Measurements from ENCODE around the gene RPS23. TPM values are rescaled to one million over a fixed set of nuclear protein-coding genes. Genes with fewer than 3 reads are reported as not detected.
"Not testable (repeated sequence)": the region's sequence is repeated elsewhere in the genome, so short reads cannot be mapped to it uniquely, and the experiment has no call there.

RPS23 gene
- total and polyA plus RNA-seq, 8 donors, result 1,279 to 4,002 (median 3,342) TPM

DNA sequence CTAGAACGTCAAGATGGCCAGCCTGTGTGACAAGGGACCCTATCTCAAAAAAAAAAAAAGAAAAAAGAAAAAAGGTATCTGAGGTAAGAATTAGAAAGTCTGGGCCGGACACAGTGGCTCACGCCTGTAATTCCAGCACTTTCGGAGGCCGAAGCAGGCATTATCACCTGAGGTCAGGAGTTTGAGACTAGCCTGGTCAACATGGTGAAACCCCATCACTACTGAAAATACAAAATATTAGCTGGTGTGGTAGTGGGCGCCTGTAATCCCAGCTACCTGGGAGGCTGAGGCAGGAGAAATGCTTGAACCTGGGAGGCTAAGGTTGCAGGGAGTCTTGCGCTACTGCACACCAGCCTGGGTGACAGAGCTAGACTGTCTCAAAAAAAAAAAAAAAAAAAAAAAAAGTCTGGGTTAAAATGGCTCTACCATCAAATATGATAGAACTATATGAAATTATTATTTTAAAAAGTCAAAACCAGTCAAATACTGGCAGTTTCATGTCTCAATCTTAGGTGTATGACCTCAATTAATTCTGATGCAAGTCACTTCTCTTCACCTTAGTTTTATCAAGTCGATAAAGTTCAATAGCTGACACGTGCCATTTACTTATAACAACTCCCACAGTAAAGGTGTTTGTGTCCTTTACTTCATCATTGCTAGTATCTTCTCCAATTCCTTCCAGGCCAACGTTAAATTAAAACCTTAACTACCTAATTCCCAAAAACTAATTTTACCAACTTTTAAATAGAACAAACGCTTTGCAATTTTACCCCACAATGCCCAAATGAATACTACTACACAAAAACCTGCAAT, 1.1 kb downstream of the RPS23 start:
- Histone ChIP-seq H3K4me3 (peak overlapping the region; percentile 91 to 93), H3K27me3 (no peaks in the 10 kb centered on the region), H3K36me3 (peaks cover 0 to 44% of the 10 kb centered on the region in 2 donors), H3K27ac (no peak overlapping the region), H3K4me1 (peaks cover 5 to 21% of the 10 kb centered on the region in 2 donors), H3K9me3 (no peaks in the 10 kb centered on the region)
- intact Hi-C loops (cut with DNase I), result no loop called here
- DNase-seq (no peak), ATAC-seq (no peak)
- TF ChIP-seq, protein P1, sequence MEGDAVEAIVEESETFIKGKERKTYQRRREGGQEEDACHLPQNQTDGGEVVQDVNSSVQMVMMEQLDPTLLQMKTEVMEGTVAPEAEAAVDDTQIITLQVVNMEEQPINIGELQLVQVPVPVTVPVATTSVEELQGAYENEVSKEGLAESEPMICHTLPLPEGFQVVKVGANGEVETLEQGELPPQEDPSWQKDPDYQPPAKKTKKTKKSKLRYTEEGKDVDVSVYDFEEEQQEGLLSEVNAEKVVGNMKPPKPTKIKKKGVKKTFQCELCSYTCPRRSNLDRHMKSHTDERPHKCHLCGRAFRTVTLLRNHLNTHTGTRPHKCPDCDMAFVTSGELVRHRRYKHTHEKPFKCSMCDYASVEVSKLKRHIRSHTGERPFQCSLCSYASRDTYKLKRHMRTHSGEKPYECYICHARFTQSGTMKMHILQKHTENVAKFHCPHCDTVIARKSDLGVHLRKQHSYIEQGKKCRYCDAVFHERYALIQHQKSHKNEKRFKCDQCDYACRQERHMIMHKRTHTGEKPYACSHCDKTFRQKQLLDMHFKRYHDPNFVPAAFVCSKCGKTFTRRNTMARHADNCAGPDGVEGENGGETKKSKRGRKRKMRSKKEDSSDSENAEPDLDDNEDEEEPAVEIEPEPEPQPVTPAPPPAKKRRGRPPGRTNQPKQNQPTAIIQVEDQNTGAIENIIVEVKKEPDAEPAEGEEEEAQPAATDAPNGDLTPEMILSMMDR (IDR thresholded peaks at IDR 0.05), result no peak

DNA sequence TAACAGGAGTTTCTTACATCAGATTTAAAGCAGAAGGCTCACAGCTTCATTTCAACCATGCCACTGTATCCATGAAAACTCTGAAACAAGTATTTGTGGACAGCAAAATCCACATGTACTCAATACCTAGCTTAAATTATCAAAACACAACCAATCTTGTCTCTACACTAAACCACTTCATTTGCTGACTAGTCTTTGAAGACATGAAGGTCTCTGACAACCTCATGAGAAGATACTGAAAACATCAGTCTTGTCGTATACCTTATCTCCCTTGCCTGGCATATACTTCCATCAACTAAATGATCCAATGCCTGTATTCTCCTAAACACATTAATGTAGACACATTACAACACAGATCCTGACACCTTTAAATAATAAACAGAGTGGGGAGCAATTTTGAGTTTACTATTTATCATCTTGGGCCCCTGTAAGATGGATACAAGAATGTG, 2.9 kb downstream of the RPS23 start:
- Histone ChIP-seq H3K4me1 (peaks cover 5 to 21% of the 10 kb centered on the region in 2 donors), H3K27ac (no peak overlapping the region), H3K27me3 (no peaks in the 10 kb centered on the region), H3K36me3 (peaks cover 0 to 44% of the 10 kb centered on the region in 2 donors), H3K4me3 (no peak overlapping the region), H3K9me3 (no peaks in the 10 kb centered on the region)
- no peak for ATAC-seq
- intact Hi-C loops (cut with DNase I), result no loop called here
- TF ChIP-seq, protein P1 (IDR thresholded peaks at IDR 0.05), result no peak
- DNase-seq, result no peak

DNA sequence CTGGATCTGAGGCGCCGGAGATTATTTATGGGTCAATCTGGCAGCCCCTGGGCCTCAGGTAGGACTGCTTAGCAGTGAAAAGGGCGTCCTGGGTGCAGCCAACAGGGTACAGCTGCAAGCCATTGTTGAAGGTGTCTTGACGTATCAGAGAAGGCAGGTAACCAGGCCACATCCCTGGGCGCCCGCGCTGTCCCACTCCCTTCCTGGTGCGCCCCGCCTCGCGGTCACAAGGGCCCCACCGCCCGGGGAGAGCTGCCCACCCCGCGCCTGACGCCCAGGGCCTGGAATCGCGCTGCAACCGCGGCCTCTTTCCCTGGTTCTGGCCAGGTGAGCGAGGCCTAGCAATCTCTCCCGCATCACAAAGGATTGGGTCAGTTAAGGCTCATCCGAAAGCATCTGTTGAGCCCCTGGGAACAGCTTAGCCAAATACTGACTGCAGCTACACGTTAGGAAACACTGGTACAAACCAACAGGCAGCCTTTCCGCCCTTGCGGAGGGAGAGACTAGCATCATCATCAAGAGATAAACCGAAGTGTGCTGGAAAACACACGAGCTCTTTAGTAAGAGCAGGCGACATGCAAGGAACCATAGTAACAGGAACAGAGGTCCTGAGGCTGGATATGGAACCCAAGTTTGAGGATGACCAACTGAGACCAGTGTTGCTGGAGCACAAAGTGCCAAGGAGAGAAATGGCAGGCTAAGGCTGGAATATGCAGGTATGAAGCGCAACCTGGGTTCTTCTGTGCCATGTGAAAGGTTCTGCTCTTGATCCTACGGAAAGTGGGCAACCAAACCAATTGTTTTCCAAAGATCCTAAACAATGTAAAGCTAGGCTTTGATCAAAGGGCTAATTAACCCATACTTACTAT, 3.6 kb downstream of the RPS23 start:
- DNase-seq (peak in 1 of 4 donors; percentile 76), ATAC-seq (no peak)
- Histone ChIP-seq H3K9me3 (no peaks in the 10 kb centered on the region), H3K4me1 (peaks cover 5 to 21% of the 10 kb centered on the region in 2 donors), H3K4me3 (no peak overlapping the region), H3K27me3 (no peaks in the 10 kb centered on the region), H3K27ac (no peak overlapping the region), H3K36me3 (peaks cover 0 to 49% of the 10 kb centered on the region in 2 donors)
- TF ChIP-seq, protein P1 (IDR thresholded peaks at IDR 0.05), result no peak
- intact Hi-C loops (cut with DNase I), result no loop called here

DNA sequence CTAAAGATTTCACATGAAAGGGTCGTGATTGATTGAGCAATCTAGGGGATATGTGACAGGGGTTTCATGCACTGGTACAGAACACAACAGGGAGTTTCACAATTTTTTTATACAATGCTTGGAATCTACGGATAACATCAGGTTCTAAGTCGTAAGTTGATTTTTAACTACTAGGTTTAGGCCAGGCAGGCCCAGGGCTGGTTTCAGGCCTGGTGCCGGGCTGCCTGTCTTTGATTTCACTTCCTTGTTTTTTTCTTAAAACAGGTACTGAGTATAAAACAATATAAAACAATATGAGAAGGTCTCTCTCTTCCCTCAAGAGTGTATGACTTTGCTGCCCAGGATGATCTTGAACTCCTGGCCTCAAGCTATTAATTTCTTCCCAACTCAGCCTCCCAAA, 4.7 kb downstream of the RPS23 start:
- H3K4me1 ChIP-seq, result peaks cover 5 to 21% of the 10 kb centered on the region in 2 donors
- ATAC-seq; H3K27ac ChIP-seq; H3K9me3 ChIP-seq; H3K4me3 ChIP-seq; intact Hi-C loops (cut with DNase I); DNase-seq; H3K27me3 ChIP-seq: not testable (repeated sequence)
- H3K36me3 ChIP-seq, result peaks cover 0 to 49% of the 10 kb centered on the region in 2 donors

DNA sequence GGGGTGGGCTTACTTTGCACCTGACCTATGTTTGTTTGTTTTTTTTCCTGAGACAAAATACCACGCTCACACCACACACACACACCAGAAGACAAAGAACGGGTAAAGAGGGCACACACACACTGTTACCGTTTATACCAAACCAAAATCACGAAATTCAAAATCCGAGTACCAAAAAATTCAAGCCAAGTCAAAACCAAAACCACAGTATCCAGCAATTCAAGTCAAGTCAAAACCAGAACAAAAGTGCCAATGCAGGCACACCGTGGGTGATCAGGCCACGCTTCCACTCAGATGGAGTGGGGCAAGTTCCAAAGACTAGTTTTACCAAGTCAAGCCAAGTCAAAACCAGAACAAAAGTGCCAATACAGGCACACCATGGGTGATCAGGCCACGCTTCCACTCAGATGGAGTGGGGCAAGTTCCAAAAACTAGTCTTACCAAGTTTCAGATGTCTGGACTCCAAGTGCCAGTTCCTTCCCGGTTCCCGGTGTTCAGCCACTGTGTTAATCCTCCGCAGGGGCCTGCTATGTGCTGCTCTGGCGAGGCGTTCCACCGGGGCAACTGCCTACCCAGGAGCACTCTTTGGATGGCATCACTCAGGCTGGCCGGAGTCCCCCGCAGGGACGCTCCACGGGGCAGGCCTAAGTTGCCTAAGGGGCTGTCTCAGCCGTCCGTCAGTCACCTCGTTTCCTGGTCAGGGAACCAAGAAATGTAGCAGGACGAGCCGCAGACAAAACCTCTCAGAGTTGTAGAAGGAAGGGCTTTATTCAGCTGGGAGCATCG, 5.4 kb downstream of the RPS23 start:
- intact Hi-C loops (cut with DNase I); H3K27ac ChIP-seq; DNase-seq; H3K27me3 ChIP-seq; ATAC-seq; H3K4me3 ChIP-seq: not testable (repeated sequence)
- Histone ChIP-seq H3K4me1 (peaks cover 5 to 21% of the 10 kb centered on the region in 2 donors), H3K36me3 (peaks cover 0 to 49% of the 10 kb centered on the region in 2 donors), H3K9me3 (peaks cover 0 to 13% of the 10 kb centered on the region in 2 donors)

DNA sequence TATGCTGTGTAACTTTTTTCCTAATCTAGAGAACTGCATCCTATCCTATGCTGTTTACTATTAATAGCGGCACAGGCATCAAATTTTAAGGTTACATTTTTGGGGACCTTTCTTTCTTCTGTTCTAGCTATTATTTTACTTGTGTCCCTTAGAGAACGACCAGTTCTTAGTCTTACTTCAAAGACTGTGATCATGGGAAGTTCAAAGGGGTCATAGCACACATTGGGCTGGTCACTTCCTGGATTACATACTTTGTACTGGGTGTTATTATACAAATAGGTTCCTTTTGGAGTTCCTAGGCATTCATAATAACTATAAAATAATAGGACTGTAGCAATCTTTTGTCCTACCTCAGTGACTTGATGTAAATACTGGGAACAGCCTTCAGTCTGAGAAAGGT, 8.8 kb downstream of the RPS23 start:
- intact Hi-C loops (cut with DNase I); H3K4me3 ChIP-seq; H3K27me3 ChIP-seq; DNase-seq; H3K4me1 ChIP-seq; ATAC-seq; H3K27ac ChIP-seq: not testable (repeated sequence)
- H3K9me3 ChIP-seq, result peaks cover 0 to 20% of the 10 kb centered on the region in 2 donors
- peaks cover 0 to 23% of the 10 kb centered on the region in 2 donors for H3K36me3 ChIP-seq

DNA sequence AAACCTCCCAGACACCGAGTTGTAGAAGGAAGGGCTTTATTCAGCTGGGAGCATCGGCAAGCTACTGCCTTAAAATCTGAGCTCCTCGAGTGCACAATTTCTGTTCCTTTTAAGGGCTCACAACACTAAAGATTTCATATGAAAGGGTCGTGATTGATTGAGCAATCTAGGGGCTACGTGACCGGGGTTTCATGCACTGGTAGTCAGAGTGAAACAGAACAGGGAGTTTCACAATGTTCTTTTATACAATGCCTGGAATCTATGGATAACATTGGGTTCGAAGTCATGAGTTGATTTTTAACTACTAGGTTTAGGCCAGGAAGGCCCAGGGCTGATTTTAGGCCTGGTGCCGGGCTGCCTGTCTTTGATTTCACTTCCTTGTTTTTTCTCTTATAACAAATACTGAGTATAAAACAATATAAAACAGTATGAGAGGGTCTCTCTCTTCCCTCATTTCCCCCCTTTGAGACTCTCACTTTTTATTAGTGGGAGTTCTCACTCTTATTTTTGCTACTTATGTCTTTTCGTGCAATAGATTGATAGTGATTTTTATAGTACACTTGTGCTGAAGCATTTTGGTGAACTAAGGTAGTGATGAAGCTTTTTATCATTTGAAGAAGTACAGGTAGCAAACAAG, 10.7 kb downstream of the RPS23 start:
- DNase-seq; H3K4me3 ChIP-seq; H3K27ac ChIP-seq; intact Hi-C loops (cut with DNase I); ATAC-seq; H3K4me1 ChIP-seq; H3K27me3 ChIP-seq; H3K36me3 ChIP-seq: not testable (repeated sequence)
- H3K9me3 ChIP-seq, result peaks cover 0 to 20% of the 10 kb centered on the region in 2 donors
